ENCODE results near the gene ZBTB25. TPM values are rescaled to one million over a fixed set of nuclear protein-coding genes. Genes with fewer than 3 reads are reported as not detected.

ZBTB25 gene
- total and polyA plus RNA-seq, 10 of the 15 experiments (the other 5 are each of a cell fraction or from before 2014, with no cell fraction given), result 4.1 to 33.9 (median 9.7) TPM

GRCh38 chr14:64501411-64502171 is 2.0 kb downstream of the ZBTB25 start:
- H3K4me1 ChIP-seq (ENCODE audit: control insufficient read depth, insufficient read depth, low read length), result 0 out of 2 replicates have a peak, but pooled peaks cover 3% of the 10 kb centered on the region
- in situ Hi-C loops (cut with MboI) (no loop called here), intact Hi-C loops (cut with micrococcal nuclease; ENCODE audit: unreplicated experiment) (loop anchor here (2.0 kb wide), 1 partner anchor 23 kb away; no protein-coding TSS in a partner anchor)
- no peaks in the 10 kb centered on the region for H4K20me1 ChIP-seq (ENCODE audit: control insufficient read depth, insufficient read depth)
- FAIRE-seq (no peak), ATAC-seq (no peak), DNase-seq (ENCODE audit: low read depth, low spot score) (no peak)
- no peaks in the 10 kb centered on the region for H3K9me3 ChIP-seq (replicated peaks; ENCODE audit: control insufficient read depth, insufficient read depth, low read length)
- H3K27me3 ChIP-seq (replicated peaks in 1 of 2; ENCODE audit: control insufficient read depth in 2 of 2, insufficient read depth in 2 of 2, low read length in 1 of 2), result no peaks in the 10 kb centered on the region
- no peak for TF ChIP-seq HDAC2 (IDR thresholded peaks at IDR 0.05)
- TF ChIP-seq RUNX3 (IDR thresholded peaks at IDR 0.05; ENCODE audit: low read length), result peak; percentile 19
- peak overlapping the region; percentile 98 for H3K27ac ChIP-seq (ENCODE audit: control insufficient read depth, insufficient read depth)
- CTCF ChIA-PET, result interaction anchor here (0.5 to 3.5 kb wide), 14 partner anchors 9 to 480 kb away, joined by 3 to 37 read pairs (median 4); no protein-coding TSS in a partner anchor
- no peaks in the 10 kb centered on the region for H3K36me3 ChIP-seq (ENCODE audit: control insufficient read depth in 2 of 2, insufficient read depth in 2 of 2, low read length in 1 of 2)
- SMC1A ChIA-PET (ENCODE audit: uncharacterized antibody, unreplicated experiment), result interaction anchor here (0.7 to 3.6 kb wide), 21 partner anchors 8 to 163 kb away, joined by 3 to 29 read pairs (median 5); partner anchors contain the start of gene AKAP5
- RAD21 ChIA-PET (ENCODE audit: unreplicated experiment), result interaction anchor here (0.8 to 2.9 kb wide), 12 partner anchors 8 to 159 kb away, joined by 3 to 12 read pairs (median 4); partner anchors contain the start of gene MTHFD1
- WGBS (ENCODE audit: insufficient coverage, insufficient replicate concordance, low lambda C conversion rate, missing lambda C conversion rate), result 1% methylated on average over 8 of the region's 8 CpGs
- POLR2A ChIA-PET, result interaction anchor here (0.6 to 3.1 kb wide), 9 partner anchors 9 to 231 kb away, joined by 3 to 19 read pairs (median 5); partner anchors contain the start of genes AKAP5 and MTHFD1
- peak overlapping the region; percentile 70 for H3K4me2 ChIP-seq (ENCODE audit: control insufficient read depth, insufficient read depth)
- peak overlapping the region; percentile 97 for H3K9ac ChIP-seq (ENCODE audit: control insufficient read depth, insufficient read depth, low read length)
- H3K4me3 ChIP-seq, result peak overlapping the region; percentile 76
- no TSS peak for BruUV-seq (replicated peaks)
- peaks cover 92% of the 10 kb centered on the region for H3K79me2 ChIP-seq (ENCODE audit: control insufficient read depth, insufficient read depth, low read length)
- H2AFZ ChIP-seq (ENCODE audit: control insufficient read depth, low read depth, low read length), result peak overlapping the region; percentile 2; the same call in 1 of the 2 replicates

GRCh38 chr14:64500088-64500487 is 3.5 kb downstream of the ZBTB25 start:
- ChIA-PET RAD21 (ENCODE audit: unreplicated experiment) (interaction anchor here (1.1 to 1.7 kb wide), 2 partner anchors 112 to 158 kb away, joined by 3 to 5 read pairs; partner anchors contain the start of gene MTHFD1), CTCF (interaction anchor here (1.2 to 3.5 kb wide), 2 partner anchors 11 to 39 kb away, joined by 3 to 37 read pairs; no protein-coding TSS in a partner anchor), SMC1A (ENCODE audit: uncharacterized antibody, unreplicated experiment) (interaction anchor here (1.5 to 3.4 kb wide), 3 partner anchors 11 to 55 kb away, joined by 5 to 29 read pairs (median 7); no protein-coding TSS in a partner anchor), POLR2A (interaction anchor here (1.0 to 3.1 kb wide), 2 partner anchors 9 to 10 kb away, joined by 4 to 19 read pairs; no protein-coding TSS in a partner anchor)
- Histone ChIP-seq H3K9me3 (replicated peaks; ENCODE audit: control insufficient read depth, insufficient read depth, low read length) (no peaks in the 10 kb centered on the region), H3K4me1 (ENCODE audit: control insufficient read depth, insufficient read depth, low read length) (0 out of 2 replicates have a peak, but pooled peaks cover 3% of the 10 kb centered on the region), H2AFZ (ENCODE audit: control insufficient read depth, low read depth, low read length) (no peak overlapping the region), H3K27me3 (replicated peaks in 1 of 2; ENCODE audit: control insufficient read depth in 2 of 2, insufficient read depth in 2 of 2, low read length in 1 of 2) (no peaks in the 10 kb centered on the region), H3K36me3 (ENCODE audit: control insufficient read depth in 2 of 2, insufficient read depth in 2 of 2, low read length in 1 of 2) (no peaks in the 10 kb centered on the region), H4K20me1 (ENCODE audit: control insufficient read depth, insufficient read depth) (no peaks in the 10 kb centered on the region), H3K4me3 (peak overlapping the region; percentile 52; the same call in 1 of the 2 replicates), H3K27ac (ENCODE audit: control insufficient read depth, insufficient read depth) (peak overlapping the region; percentile 48), H3K9ac (ENCODE audit: control insufficient read depth, insufficient read depth, low read length) (peak overlapping the region; percentile 49; the same call in 1 of the 2 replicates), H3K79me2 (ENCODE audit: control insufficient read depth, insufficient read depth, low read length) (peaks cover 81% of the 10 kb centered on the region), H3K4me2 (ENCODE audit: control insufficient read depth, insufficient read depth) (peak overlapping the region; percentile 60)
- WGBS (ENCODE audit: insufficient coverage, insufficient replicate concordance, low lambda C conversion rate, missing lambda C conversion rate), result 100% methylated on average over 1 of the region's 1 CpG
- in situ Hi-C loops (cut with MboI), result no loop called here
- BruUV-seq (replicated peaks), result no TSS peak
- DNase-seq (ENCODE audit: low read depth, low spot score) (no peak), ATAC-seq (no peak), FAIRE-seq (no peak)
- intact Hi-C loops (cut with micrococcal nuclease; ENCODE audit: unreplicated experiment), result no loop called here
- TF ChIP-seq, protein P1, sequence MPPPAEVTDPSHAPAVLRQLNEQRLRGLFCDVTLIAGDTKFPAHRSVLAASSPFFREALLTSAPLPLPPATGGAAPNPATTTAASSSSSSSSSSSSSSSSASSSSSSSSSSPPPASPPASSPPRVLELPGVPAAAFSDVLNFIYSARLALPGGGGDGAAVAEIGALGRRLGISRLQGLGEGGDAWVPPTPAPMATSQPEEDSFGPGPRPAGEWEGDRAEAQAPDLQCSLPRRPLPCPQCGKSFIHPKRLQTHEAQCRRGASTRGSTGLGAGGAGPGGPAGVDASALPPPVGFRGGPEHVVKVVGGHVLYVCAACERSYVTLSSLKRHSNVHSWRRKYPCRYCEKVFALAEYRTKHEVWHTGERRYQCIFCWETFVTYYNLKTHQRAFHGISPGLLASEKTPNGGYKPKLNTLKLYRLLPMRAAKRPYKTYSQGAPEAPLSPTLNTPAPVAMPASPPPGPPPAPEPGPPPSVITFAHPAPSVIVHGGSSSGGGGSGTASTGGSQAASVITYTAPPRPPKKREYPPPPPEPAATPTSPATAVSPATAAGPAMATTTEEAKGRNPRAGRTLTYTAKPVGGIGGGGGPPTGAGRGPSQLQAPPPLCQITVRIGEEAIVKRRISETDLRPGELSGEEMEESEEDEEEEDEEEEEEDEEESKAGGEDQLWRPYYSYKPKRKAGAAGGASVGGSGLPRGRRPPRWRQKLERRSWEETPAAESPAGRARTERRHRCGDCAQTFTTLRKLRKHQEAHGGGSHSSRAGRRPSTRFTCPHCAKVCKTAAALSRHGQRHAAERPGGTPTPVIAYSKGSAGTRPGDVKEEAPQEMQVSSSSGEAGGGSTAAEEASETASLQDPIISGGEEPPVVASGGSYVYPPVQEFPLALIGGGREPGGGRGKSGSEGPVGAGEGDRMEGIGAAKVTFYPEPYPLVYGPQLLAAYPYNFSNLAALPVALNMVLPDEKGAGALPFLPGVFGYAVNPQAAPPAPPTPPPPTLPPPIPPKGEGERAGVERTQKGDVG (CRISPR knock-in tag; IDR thresholded peaks at IDR 0.05), result no peak
- TF ChIP-seq, protein P2, sequence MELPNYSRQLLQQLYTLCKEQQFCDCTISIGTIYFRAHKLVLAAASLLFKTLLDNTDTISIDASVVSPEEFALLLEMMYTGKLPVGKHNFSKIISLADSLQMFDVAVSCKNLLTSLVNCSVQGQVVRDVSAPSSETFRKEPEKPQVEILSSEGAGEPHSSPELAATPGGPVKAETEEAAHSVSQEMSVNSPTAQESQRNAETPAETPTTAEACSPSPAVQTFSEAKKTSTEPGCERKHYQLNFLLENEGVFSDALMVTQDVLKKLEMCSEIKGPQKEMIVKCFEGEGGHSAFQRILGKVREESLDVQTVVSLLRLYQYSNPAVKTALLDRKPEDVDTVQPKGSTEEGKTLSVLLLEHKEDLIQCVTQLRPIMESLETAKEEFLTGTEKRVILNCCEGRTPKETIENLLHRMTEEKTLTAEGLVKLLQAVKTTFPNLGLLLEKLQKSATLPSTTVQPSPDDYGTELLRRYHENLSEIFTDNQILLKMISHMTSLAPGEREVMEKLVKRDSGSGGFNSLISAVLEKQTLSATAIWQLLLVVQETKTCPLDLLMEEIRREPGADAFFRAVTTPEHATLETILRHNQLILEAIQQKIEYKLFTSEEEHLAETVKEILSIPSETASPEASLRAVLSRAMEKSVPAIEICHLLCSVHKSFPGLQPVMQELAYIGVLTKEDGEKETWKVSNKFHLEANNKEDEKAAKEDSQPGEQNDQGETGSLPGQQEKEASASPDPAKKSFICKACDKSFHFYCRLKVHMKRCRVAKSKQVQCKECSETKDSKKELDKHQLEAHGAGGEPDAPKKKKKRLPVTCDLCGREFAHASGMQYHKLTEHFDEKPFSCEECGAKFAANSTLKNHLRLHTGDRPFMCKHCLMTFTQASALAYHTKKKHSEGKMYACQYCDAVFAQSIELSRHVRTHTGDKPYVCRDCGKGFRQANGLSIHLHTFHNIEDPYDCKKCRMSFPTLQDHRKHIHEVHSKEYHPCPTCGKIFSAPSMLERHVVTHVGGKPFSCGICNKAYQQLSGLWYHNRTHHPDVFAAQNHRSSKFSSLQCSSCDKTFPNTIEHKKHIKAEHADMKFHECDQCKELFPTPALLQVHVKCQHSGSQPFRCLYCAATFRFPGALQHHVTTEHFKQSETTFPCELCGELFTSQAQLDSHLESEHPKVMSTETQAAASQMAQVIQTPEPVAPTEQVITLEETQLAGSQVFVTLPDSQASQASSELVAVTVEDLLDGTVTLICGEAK (IDR thresholded peaks at IDR 0.05; ENCODE audit: borderline replicate concordance), result peak; percentile 40; the same call in 1 of the 2 replicates

All from GM12878 (cell line).